ENCODE measurements around the gene TAX1BP3. TPM values are rescaled to one million over a fixed set of nuclear protein-coding genes. Genes with fewer than 3 reads are reported as not detected.

Gene TAX1BP3
- total RNA-seq, 2 experiments from 2014 or later, result 23.7 to 24.5 TPM

DNA sequence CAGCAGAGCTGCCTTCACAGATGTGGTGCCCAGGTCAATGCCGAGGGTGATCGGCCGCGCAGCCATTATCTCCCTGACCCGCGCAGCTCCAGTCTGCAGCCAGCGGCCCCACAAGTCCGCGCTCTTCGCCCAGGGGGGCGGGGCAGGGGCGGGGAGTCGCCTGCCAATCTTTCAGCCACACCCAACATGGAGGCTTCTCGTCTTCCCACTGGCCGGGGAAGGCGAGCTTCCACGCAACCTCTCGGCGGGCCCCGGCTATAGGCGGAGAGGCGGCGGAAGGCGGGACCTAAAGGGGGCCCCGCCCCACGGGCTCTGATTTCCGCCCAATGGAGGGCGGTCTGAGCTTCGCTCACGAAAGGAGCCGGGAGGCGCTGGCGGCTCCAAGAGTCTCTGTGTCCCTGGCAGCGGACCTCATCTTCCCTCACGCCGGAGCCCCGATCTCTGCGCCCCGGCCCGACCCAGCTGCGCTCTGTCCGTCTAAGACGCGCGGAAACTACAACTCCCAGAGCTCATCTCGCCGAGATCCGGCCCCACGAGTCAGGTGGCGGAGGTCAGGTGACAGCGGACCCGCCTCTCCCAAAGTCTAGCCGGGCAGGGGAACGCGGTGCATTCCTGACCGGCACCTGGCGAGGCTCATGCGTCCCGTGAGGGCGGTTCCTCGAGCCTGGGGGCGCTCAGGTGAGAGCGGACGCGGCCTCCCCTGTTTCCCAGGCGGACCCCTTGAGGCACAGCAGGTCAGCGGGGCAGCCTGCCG, 32.0 kb downstream of the TAX1BP3 start, which contains the start of the genes CTNS and SHPK:
CTNS (plus strand) TSS at position 607 of the 754 bp plus-strand sequence. CDS start 3,447 bp downstream, outside the sequence.
SHPK (minus strand) TSS at position 97 of the 754 bp plus-strand sequence; CDS start at position 66, 31 bp downstream.
- Mint-ChIP-seq H3K9me3 (no peaks in the 10 kb centered on the region), H3K4me3 (peak within 1 kb of the TSS; percentile 94), H3K27me3 (no peaks in the 10 kb centered on the region), H3K36me3 (peaks cover 9% of the 10 kb centered on the region), H3K4me1 (ENCODE audit: low read depth) (peaks cover 38% of the 10 kb centered on the region), H3K27ac (peak within 1 kb of the TSS; percentile 96)
- DNase-seq, result peak; percentile 96
- ChIA-PET CTCF (interaction anchor here (0.7 to 5.0 kb wide), 9 partner anchors 8 to 587 kb away, joined by 3 to 25 read pairs (median 5); partner anchors contain the start of genes NCBP3 and TAX1BP3), POLR2A (interaction anchor here (0.8 to 1.5 kb wide), 3 partner anchors 11 to 507 kb away, joined by 3 to 6 read pairs (median 6); partner anchors contain the start of genes CYB5D2, EMC6 and ZZEF1)
- intact Hi-C loops (cut with micrococcal nuclease), result no loop called here

DNA sequence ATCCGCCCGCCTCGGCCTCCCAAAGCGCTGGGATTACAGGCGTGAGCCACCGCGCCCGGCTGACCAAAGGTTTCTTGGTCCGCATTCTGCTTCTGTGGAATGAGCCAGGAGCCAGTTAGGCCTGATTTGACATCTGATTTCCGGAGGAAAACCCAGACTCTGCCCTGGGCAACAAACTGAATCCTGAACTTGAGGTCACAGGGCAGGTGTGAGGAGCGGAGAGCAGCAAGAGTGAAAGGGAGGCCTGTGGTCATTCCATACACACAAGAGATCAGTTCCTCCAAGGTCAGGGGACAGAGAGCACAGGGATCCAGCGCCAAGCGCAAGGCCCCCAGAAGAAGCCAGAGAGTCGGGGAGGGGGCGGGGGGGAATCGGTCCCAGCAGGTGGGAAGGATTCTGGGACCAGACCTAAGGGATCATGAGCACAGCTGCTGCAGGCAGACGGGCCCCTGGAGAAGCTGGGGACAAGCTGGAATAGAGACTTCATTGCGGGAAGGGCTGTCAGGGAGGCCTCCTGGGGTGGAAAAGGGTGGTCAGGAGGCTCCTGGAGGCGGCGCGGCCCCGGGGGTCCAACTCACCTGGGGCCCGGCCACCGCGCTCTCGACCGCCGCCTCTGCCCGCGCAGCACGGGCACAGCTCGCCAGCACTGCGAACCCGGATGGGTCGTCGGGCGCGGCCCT, 32.8 kb downstream of the TAX1BP3 start:
- H3K36me3 Mint-ChIP-seq, result peaks cover 5% of the 10 kb centered on the region
- no peaks in the 10 kb centered on the region for H3K9me3 Mint-ChIP-seq
- H3K4me3 Mint-ChIP-seq, result peak overlapping the region; percentile 94
- POLR2A ChIA-PET, result interaction anchor here (1.4 to 1.5 kb wide), 2 partner anchors 12 to 508 kb away, joined by 6 read pairs; partner anchors contain the start of genes CYB5D2 and ZZEF1
- H3K27ac Mint-ChIP-seq, result no peak overlapping the region
- H3K4me1 Mint-ChIP-seq (ENCODE audit: low read depth), result peaks cover 34% of the 10 kb centered on the region
- CTCF ChIA-PET, result interaction anchor here (0.8 to 5.0 kb wide), 8 partner anchors 9 to 587 kb away, joined by 3 to 25 read pairs (median 5); partner anchors contain the start of gene NCBP3
- DNase-seq, result no peak
- intact Hi-C loops (cut with micrococcal nuclease), result no loop called here
- no peaks in the 10 kb centered on the region for H3K27me3 Mint-ChIP-seq

DNA sequence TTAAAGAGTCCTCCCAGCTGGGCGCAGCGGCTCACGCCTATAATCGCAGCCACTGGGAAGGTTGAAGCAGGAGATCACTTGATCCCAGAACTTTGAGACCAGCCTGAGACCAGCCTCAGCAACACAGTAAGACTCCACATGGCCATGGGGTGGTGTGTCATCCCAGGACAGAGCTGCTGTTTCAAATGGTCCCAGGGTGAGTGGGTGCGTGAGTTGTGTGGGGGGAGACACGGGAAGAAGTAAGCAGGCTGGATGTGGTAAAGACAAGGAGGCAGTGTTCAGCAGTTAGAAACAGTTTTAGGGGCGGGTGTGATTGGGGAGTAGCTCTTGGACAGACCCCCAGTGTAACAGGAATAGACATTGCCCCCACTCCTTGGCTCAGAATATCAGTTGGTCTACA, 36.1 kb downstream of the TAX1BP3 start:
- peaks cover 9% of the 10 kb centered on the region for H3K4me1 Mint-ChIP-seq (ENCODE audit: low read depth)
- POLR2A ChIA-PET, result no interaction called here
- no peak overlapping the region for H3K4me3 Mint-ChIP-seq
- no peaks in the 10 kb centered on the region for H3K9me3 Mint-ChIP-seq
- intact Hi-C loops (cut with micrococcal nuclease), result no loop called here
- no peak for DNase-seq
- CTCF ChIA-PET, result no interaction called here
- no peak overlapping the region for H3K27ac Mint-ChIP-seq
- peaks cover 11% of the 10 kb centered on the region for H3K36me3 Mint-ChIP-seq
- no peaks in the 10 kb centered on the region for H3K27me3 Mint-ChIP-seq

- POLR2A ChIA-PET, result no interaction called here
- Mint-ChIP-seq H3K9me3 (no peaks in the 10 kb centered on the region), H3K36me3 (peaks cover 18% of the 10 kb centered on the region), H3K4me3 (no peak overlapping the region), H3K27ac (no peak overlapping the region), H3K27me3 (no peaks in the 10 kb centered on the region), H3K4me1 (ENCODE audit: low read depth) (peaks cover 6% of the 10 kb centered on the region)
- intact Hi-C loops (cut with micrococcal nuclease), result no loop called here
- no peak for DNase-seq
- CTCF ChIA-PET, result interaction anchor here (1.2 kb wide), 1 partner anchor 28 kb away, joined by 3 read pairs; no protein-coding TSS in a partner anchor
Measured at GRCh38 chr17:3630781-3631180, 37.6 kb downstream of the TAX1BP3 start.

GRCh38 chr17:3627769-3628167, 40.6 kb downstream of the TAX1BP3 start:
- Mint-ChIP-seq H3K4me1 (ENCODE audit: low read depth) (no peaks in the 10 kb centered on the region), H3K4me3 (no peak overlapping the region), H3K27me3 (no peaks in the 10 kb centered on the region), H3K9me3 (no peaks in the 10 kb centered on the region), H3K27ac (no peak overlapping the region), H3K36me3 (peaks cover 29% of the 10 kb centered on the region)
- ChIA-PET POLR2A (no interaction called here), CTCF (no interaction called here)
- no peak for DNase-seq
- intact Hi-C loops (cut with micrococcal nuclease), result no loop called here

DNA sequence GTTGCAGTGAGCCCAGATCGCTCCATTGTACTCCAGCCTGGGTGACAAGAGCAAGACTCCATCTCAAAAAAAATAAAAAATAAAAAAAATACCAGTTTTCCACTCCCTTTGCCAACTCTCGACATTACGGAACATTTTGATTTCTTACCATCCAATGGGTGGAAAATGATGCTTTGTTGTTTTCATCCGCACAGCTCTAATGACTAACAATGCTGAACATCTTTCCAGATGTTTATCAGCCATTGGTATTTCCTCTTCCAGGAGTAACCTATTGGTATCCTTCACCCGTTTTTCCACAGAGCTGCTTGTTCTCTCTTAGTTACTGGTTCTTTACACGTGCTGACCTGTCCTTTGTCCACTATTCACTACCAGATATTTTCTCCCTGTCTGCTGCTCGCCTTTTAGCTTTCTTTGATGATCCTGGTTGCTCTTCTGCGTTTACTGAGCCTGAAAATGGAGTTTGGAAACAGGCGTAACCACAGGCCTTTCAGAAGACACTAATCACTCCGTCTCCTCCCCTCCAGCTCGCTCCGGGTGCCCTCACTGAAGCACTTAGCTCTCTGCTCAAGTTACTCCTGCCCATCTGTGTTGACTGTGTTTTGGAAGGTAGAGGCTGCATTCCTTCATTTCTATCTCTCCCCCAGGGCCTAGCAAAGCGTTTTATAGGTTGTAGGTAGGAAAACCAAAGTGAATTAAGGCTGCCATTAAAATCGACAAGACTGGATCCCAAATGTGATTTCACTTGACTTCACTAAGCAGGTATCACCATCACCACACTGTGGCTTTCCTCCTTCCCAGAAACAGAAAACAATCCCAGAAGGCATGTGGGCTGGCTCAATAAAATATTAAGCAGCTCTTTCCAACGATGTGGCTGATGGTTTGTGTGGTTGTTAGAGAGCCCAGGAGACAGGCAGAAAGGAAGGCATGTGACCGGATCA, 41.3 kb downstream of the TAX1BP3 start:
- H3K9me3 Mint-ChIP-seq, result no peaks in the 10 kb centered on the region
- H3K27me3 Mint-ChIP-seq, result no peaks in the 10 kb centered on the region
- intact Hi-C loops (cut with micrococcal nuclease), result no loop called here
- no peak for DNase-seq
- CTCF ChIA-PET, result no interaction called here
- peaks cover 30% of the 10 kb centered on the region for H3K36me3 Mint-ChIP-seq
- H3K4me3 Mint-ChIP-seq, result no peak overlapping the region
- H3K27ac Mint-ChIP-seq, result no peak overlapping the region
- no peaks in the 10 kb centered on the region for H3K4me1 Mint-ChIP-seq (ENCODE audit: low read depth)
- POLR2A ChIA-PET, result interaction anchor here (0.6 to 0.7 kb wide), 2 partner anchors 8 to 608 kb away, joined by 4 to 5 read pairs; no protein-coding TSS in a partner anchor

GRCh38 chr17:3622977-3623594, 45.3 kb downstream of the TAX1BP3 start:
- ChIA-PET CTCF (no interaction called here), POLR2A (no interaction called here)
- no peak for DNase-seq
- intact Hi-C loops (cut with micrococcal nuclease), result no loop called here
- H3K27ac Mint-ChIP-seq, result no peak overlapping the region
- H3K36me3 Mint-ChIP-seq, result peaks cover 45% of the 10 kb centered on the region
- no peaks in the 10 kb centered on the region for H3K27me3 Mint-ChIP-seq
- no peaks in the 10 kb centered on the region for H3K9me3 Mint-ChIP-seq
- H3K4me3 Mint-ChIP-seq, result no peak overlapping the region
- H3K4me1 Mint-ChIP-seq (ENCODE audit: low read depth), result no peaks in the 10 kb centered on the region

- no peaks in the 10 kb centered on the region for H3K27me3 Mint-ChIP-seq
- H3K36me3 Mint-ChIP-seq, result peaks cover 53% of the 10 kb centered on the region
- peaks cover 9% of the 10 kb centered on the region for H3K9me3 Mint-ChIP-seq
- intact Hi-C loops (cut with micrococcal nuclease), result no loop called here
- no peaks in the 10 kb centered on the region for H3K4me1 Mint-ChIP-seq (ENCODE audit: low read depth)
- DNase-seq, result no peak
- no peak overlapping the region for H3K4me3 Mint-ChIP-seq
- H3K27ac Mint-ChIP-seq, result no peak overlapping the region
- ChIA-PET POLR2A (interaction anchor here (0.6 kb wide), 1 partner anchor 46 kb away, joined by 5 read pairs; no protein-coding TSS in a partner anchor), CTCF (interaction anchor here (0.6 kb wide), 1 partner anchor 9 kb away, joined by 3 read pairs; no protein-coding TSS in a partner anchor)
Measured at GRCh38 chr17:3621146-3621720, 47.1 kb downstream of the TAX1BP3 start.

GRCh38 chr17:3615160-3615870, 53.1 kb downstream of the TAX1BP3 start:
- no peaks in the 10 kb centered on the region for H3K27me3 Mint-ChIP-seq
- DNase-seq, result no peak
- H3K27ac Mint-ChIP-seq, result no peak overlapping the region
- POLR2A ChIA-PET, result no interaction called here
- H3K4me3 Mint-ChIP-seq, result no peak overlapping the region
- H3K36me3 Mint-ChIP-seq, result peaks cover 46% of the 10 kb centered on the region
- CTCF ChIA-PET, result interaction anchor here (1.8 kb wide), 1 partner anchor 12 kb away, joined by 5 read pairs; no protein-coding TSS in a partner anchor
- H3K4me1 Mint-ChIP-seq (ENCODE audit: low read depth), result no peaks in the 10 kb centered on the region
- intact Hi-C loops (cut with micrococcal nuclease), result no loop called here
- H3K9me3 Mint-ChIP-seq, result peaks cover 9% of the 10 kb centered on the region

- H3K4me3 Mint-ChIP-seq, result no peak overlapping the region
- H3K27ac Mint-ChIP-seq, result no peak overlapping the region
- ChIA-PET POLR2A (no interaction called here), CTCF (interaction anchor here (1.0 kb wide), 2 partner anchors 11 to 23 kb away, joined by 4 to 5 read pairs; partner anchors contain the start of gene SHPK)
- peaks cover 9% of the 10 kb centered on the region for H3K9me3 Mint-ChIP-seq
- H3K4me1 Mint-ChIP-seq (ENCODE audit: low read depth), result no peaks in the 10 kb centered on the region
- H3K27me3 Mint-ChIP-seq, result no peaks in the 10 kb centered on the region
- DNase-seq, result no peak
- peaks cover 35% of the 10 kb centered on the region for H3K36me3 Mint-ChIP-seq
- intact Hi-C loops (cut with micrococcal nuclease), result no loop called here
Measured at GRCh38 chr17:3613124-3613523, 55.3 kb downstream of the TAX1BP3 start.

Measured in activated CD4-positive, alpha-beta memory T cell treated with anti-CD3 and anti-CD28 coated beads for 36 hours (primary cell).